Common myeloid progenitor, CD34-positive (primary cell): ENCODE results near the gene PCGF6.

Experiments
- CTCF ChIA-PET: fragments of 350-600 bp; sonication (Branson Sonifier 250); formaldehyde crosslinking; loops from one replicate; lab custom pipeline; 2021; ENCODE audit warnings: antibody characterized with exemption; lab: Charles Lee
- POLR2A ChIA-PET: fragments of 350-600 bp; sonication (Branson Sonifier 250); formaldehyde crosslinking; loops from one replicate; lab custom pipeline; 2021; ENCODE audit warnings: antibody characterized with exemption; lab: Charles Lee
- DNase-seq, 3 donors: peaks; one replicate each; pipeline versions ENCODE4 v3.0.0 to v3.0.0-alpha.2; 2013
- H3K27ac ChIP-seq, 2 experiments: 1 replicate in 1 of 2; 2 replicates in 1 of 2; pipeline ENCODE4 v1.7.0; 2013; ENCODE audit warnings: inconsistent platforms in 2 of 2, low read length in 2 of 2, mild to moderate bottlenecking in 2 of 2, low read depth in 1 of 2, moderate library complexity in 1 of 2; ENCODE audit not compliant: severe bottlenecking in 2 of 2, insufficient read depth in 1 of 2, poor library complexity in 1 of 2
- H3K27me3 ChIP-seq, 5 experiments: replicated peaks in 2 of 5; 1 replicate in 3 of 5; 2 replicates in 2 of 5; pipeline versions ENCODE4 v1.6.1 to v1.7.0; 2013; ENCODE audit warnings: low read length in 4 of 5, mild to moderate bottlenecking in 2 of 5, moderate library complexity in 2 of 5, inconsistent platforms in 1 of 5; ENCODE audit not compliant: insufficient read depth in 5 of 5, control insufficient read depth in 4 of 5
- H3K36me3 ChIP-seq, 4 experiments: 1 replicate in 2 of 4; 2 replicates in 2 of 4; pipeline versions ENCODE4 v1.6.1 to v1.7.0; 2013; ENCODE audit warnings: low read length in 3 of 4, control low read depth in 1 of 4, mild to moderate bottlenecking in 1 of 4; ENCODE audit not compliant: control insufficient read depth in 4 of 4, insufficient read depth in 4 of 4
- H3K4me1 ChIP-seq, 4 experiments: 1 replicate in 3 of 4; 2 replicates in 1 of 4; pipeline versions ENCODE4 v1.6.1 to v1.7.1; 2013; ENCODE audit warnings: low read length in 3 of 4, mild to moderate bottlenecking in 3 of 4, control low read depth in 1 of 4, inconsistent platforms in 1 of 4, moderate library complexity in 1 of 4; ENCODE audit not compliant: control insufficient read depth in 4 of 4, insufficient read depth in 4 of 4; ENCODE audit errors: control extremely low read depth in 1 of 4
- H3K4me3 ChIP-seq, 7 experiments: 1 replicate in 4 of 7; 2 replicates in 3 of 7; pipeline versions ENCODE4 v1.5.1 to v1.7.0; 2013; ENCODE audit warnings: mild to moderate bottlenecking in 7 of 7, low read length in 6 of 7, moderate library complexity in 6 of 7, inconsistent platforms in 2 of 7, low read depth in 2 of 7, control low read depth in 1 of 7; ENCODE audit not compliant: insufficient read depth in 4 of 7, control insufficient read depth in 1 of 7; ENCODE audit errors: extremely low read depth in 1 of 7
- H3K9me3 ChIP-seq, 5 experiments: 1 replicate in 4 of 5; 2 replicates in 1 of 5; pipeline versions ENCODE4 v1.6.1 to v1.7.1; 2013; ENCODE audit warnings: low read length in 4 of 5, mild to moderate bottlenecking in 2 of 5, inconsistent platforms in 1 of 5, low read depth in 1 of 5, moderate library complexity in 1 of 5; ENCODE audit not compliant: control insufficient read depth in 4 of 5, insufficient read depth in 2 of 5; ENCODE audit errors: control extremely low read depth in 1 of 5
- WGBS: methylation state at CpG from one replicate; pipeline ENCODE4 v1.1.5; 2013; ENCODE audit not compliant: insufficient coverage; 5-methylcytosine and 5-hydroxymethylcytosine counted together

Gene PCGF6

GRCh38 chr10:103278537-103278823, 72.5 kb downstream of the PCGF6 start:
- WGBS: 6% methylated on average over 4 of the region's 12 CpGs
- CTCF ChIA-PET: interaction anchor here (0.5 to 1.9 kb wide), 3 partner anchors 12 to 54 kb away, joined by 3 to 7 read pairs (median 5); no protein-coding TSS in a partner anchor

GRCh38 chr10:103277713-103278536, 73.0 kb downstream of the PCGF6 start:
- no peak overlapping the region for H3K27ac ChIP-seq
- 8% methylated on average over 69 of the region's 76 CpGs for WGBS
- H3K4me1 ChIP-seq: peaks cover 0 to 23% (median 20%) of the 10 kb centered on the region in 4 experiments
- DNase-seq: no peak
- no peaks in the 10 kb centered on the region for H3K36me3 ChIP-seq
- peaks cover 2 to 77% (median 45%) of the 10 kb centered on the region in 5 experiments for H3K27me3 ChIP-seq
- POLR2A ChIA-PET: no interaction called here
- CTCF ChIA-PET: interaction anchor here (0.5 to 1.9 kb wide), 2 partner anchors 11 to 55 kb away, joined by 3 to 7 read pairs; no protein-coding TSS in a partner anchor
- peak overlapping the region; percentile 11 to 71 (median 48) for H3K4me3 ChIP-seq
- H3K9me3 ChIP-seq: peaks cover 0 to 5% (median 0%) of the 10 kb centered on the region in 5 experiments

More at GRCh38 chr10:103278537-103278823, 72.5 kb downstream of the PCGF6 start:
- Histone ChIP-seq H3K27ac (no peak overlapping the region), H3K4me1 (peaks cover 0 to 23% (median 20%) of the 10 kb centered on the region in 4 experiments), H3K9me3 (peaks cover 0 to 5% (median 0%) of the 10 kb centered on the region in 5 experiments), H3K4me3 (no peak overlapping the region), H3K27me3 (peaks cover 2 to 78% (median 41%) of the 10 kb centered on the region in 5 experiments), H3K36me3 (no peaks in the 10 kb centered on the region)
- POLR2A ChIA-PET: no interaction called here
- no peak for DNase-seq

- Histone ChIP-seq H3K9me3 (peaks cover 0 to 5% (median 0%) of the 10 kb centered on the region in 5 experiments), H3K36me3 (no peaks in the 10 kb centered on the region), H3K4me3 (peak within 1 kb of the TSS; percentile 11 to 71 (median 55)), H3K27me3 (peaks cover 2 to 73% (median 43%) of the 10 kb centered on the region in 5 experiments), H3K4me1 (peaks cover 0 to 23% (median 20%) of the 10 kb centered on the region in 4 experiments), H3K27ac (no peak within 1 kb of the TSS)
- peak; percentile 35 to 70 (median 67) for DNase-seq
- under 1% methylated on average over 74 of the region's 105 CpGs for WGBS
- ChIA-PET CTCF (interaction anchor here (1.0 to 1.9 kb wide), 3 partner anchors 10 to 107 kb away, joined by 3 to 7 read pairs (median 3); no protein-coding TSS in a partner anchor), POLR2A (interaction anchor here (0.6 kb wide), 1 partner anchor 23 kb away, joined by 3 read pairs; no protein-coding TSS in a partner anchor)
These were observed 73.8 kb downstream of the PCGF6 start, which contains the start of gene INA for GRCh38 chr10:103276896-103277712. INA (plus strand) TSS chr10:103277138; CDS start chr10:103277212, 74 bp downstream.

- CTCF ChIA-PET: interaction anchor here (1.0 to 1.4 kb wide), 3 partner anchors 9 to 107 kb away, joined by 3 to 4 read pairs (median 3); no protein-coding TSS in a partner anchor
- H3K36me3 ChIP-seq: no peaks in the 10 kb centered on the region
These were observed 74.6 kb downstream of the PCGF6 start for GRCh38 chr10:103276251-103276895.

GRCh38 chr10:103273041-103273441, 77.9 kb downstream of the PCGF6 start:
- DNase-seq: no peak
- Histone ChIP-seq H3K27me3 (peaks cover 0 to 39% (median 22%) of the 10 kb centered on the region in 5 experiments), H3K4me1 (peaks cover 0 to 18% (median 16%) of the 10 kb centered on the region in 4 experiments), H3K36me3 (no peaks in the 10 kb centered on the region), H3K9me3 (peaks cover 0 to 4% (median 0%) of the 10 kb centered on the region in 5 experiments), H3K4me3 (no peak overlapping the region), H3K27ac (no peak overlapping the region)
- WGBS: 93% methylated on average over 4 of the region's 4 CpGs
- ChIA-PET POLR2A (no interaction called here), CTCF (no interaction called here)

More at GRCh38 chr10:103276251-103276895, 74.6 kb downstream of the PCGF6 start:
- Histone ChIP-seq H3K4me1 (peaks cover 0 to 23% (median 20%) of the 10 kb centered on the region in 4 experiments), H3K9me3 (peaks cover 0 to 5% (median 0%) of the 10 kb centered on the region in 5 experiments), H3K4me3 (peak overlapping the region in 5 of 7 experiments; percentile 48 to 71 (median 62)), H3K27ac (no peak overlapping the region), H3K27me3 (peaks cover 2 to 67% (median 38%) of the 10 kb centered on the region in 5 experiments)
- DNase-seq: no peak
- POLR2A ChIA-PET: interaction anchor here (0.6 kb wide), 1 partner anchor 22 kb away, joined by 3 read pairs; no protein-coding TSS in a partner anchor
- 10% methylated on average over 16 of the region's 21 CpGs for WGBS

- H3K27me3 ChIP-seq: peaks cover 0 to 22% (median 2%) of the 10 kb centered on the region in 5 experiments
- WGBS: 37% methylated on average over 10 of the region's 11 CpGs
- POLR2A ChIA-PET: no interaction called here
- no peaks in the 10 kb centered on the region for H3K36me3 ChIP-seq
- peak; percentile 69 to 88 (median 84) for DNase-seq
- no peak overlapping the region for H3K27ac ChIP-seq
- CTCF ChIA-PET: interaction anchor here (2.5 kb wide), 1 partner anchor 12 kb away, joined by 7 read pairs; no protein-coding TSS in a partner anchor
- no peaks in the 10 kb centered on the region for H3K4me1 ChIP-seq
- H3K4me3 ChIP-seq: no peak overlapping the region
- H3K9me3 ChIP-seq: no peaks in the 10 kb centered on the region
These were observed 85.1 kb downstream of the PCGF6 start for GRCh38 chr10:103265717-103266329.
